ENCODE results near the gene MMAB. TPM values are rescaled to one million over a fixed set of nuclear protein-coding genes. Genes with fewer than 3 reads are reported as not detected.

MMAB gene
- total RNA-seq, 1 experiment from 2014 or later, result 24.3 TPM

- Histone ChIP-seq H3K27me3 (ENCODE audit: insufficient read depth, low read length) (no peaks in the 10 kb centered on the region), H2BK12ac (ENCODE audit: insufficient read length, low read depth, low read length) (no peak overlapping the region), H4K8ac (replicated peaks; ENCODE audit: insufficient read length, low read depth, low read length) (no peak overlapping the region), H3K27ac (ENCODE audit: insufficient read length, low read depth, low read length) (no peak overlapping the region), H3K4me2 (ENCODE audit: insufficient read depth, insufficient read length, low read length) (no peak overlapping the region), H3K23me2 (ENCODE audit: insufficient read length, low read depth, low read length, poor library complexity, severe bottlenecking) (no peaks in the 10 kb centered on the region), H3K79me2 (ENCODE audit: insufficient read depth, low read length) (no peaks in the 10 kb centered on the region), H2BK20ac (ENCODE audit: low read depth, low read length, poor library complexity, severe bottlenecking) (no peak overlapping the region), H3K79me1 (ENCODE audit: insufficient read depth, low read depth, low read length, poor library complexity, severe bottlenecking) (no peaks in the 10 kb centered on the region), H3K4ac (ENCODE audit: low read depth, low read length) (no peak overlapping the region), H2BK5ac (ENCODE audit: insufficient read length, low read length) (no peak overlapping the region), H3T11ph (ENCODE audit: low read length) (no peak overlapping the region), H3K14ac (ENCODE audit: insufficient read depth, low read length) (no peak overlapping the region; the same call in 1 of the 2 replicates), H3K18ac (ENCODE audit: insufficient read length, low read depth, low read length) (no peak overlapping the region), H3K56ac (ENCODE audit: insufficient read length, low read depth, low read length) (no peak overlapping the region), H2AK5ac (ENCODE audit: insufficient read length, low read length) (no peak overlapping the region), H3K9me3 (ENCODE audit: control insufficient read depth, low read depth, low read length) (no peaks in the 10 kb centered on the region), H2BK120ac (ENCODE audit: low read depth, low read length, poor library complexity, severe bottlenecking) (no peak overlapping the region), H4K20me1 (ENCODE audit: control insufficient read depth, insufficient read depth, insufficient read length) (no peaks in the 10 kb centered on the region), H4K5ac (ENCODE audit: insufficient read length, low read depth, low read length) (no peak overlapping the region), H4K91ac (ENCODE audit: insufficient read length, low read depth, low read length) (no peak overlapping the region), H3K9ac (ENCODE audit: extremely low read depth, insufficient read length, low read length) (no peak overlapping the region), H3K23ac (ENCODE audit: insufficient read length, low read depth, low read length) (no peak overlapping the region), H2AFZ (ENCODE audit: low read length) (no peak overlapping the region), H3K4me1 (ENCODE audit: insufficient read depth, low read length) (no peaks in the 10 kb centered on the region), H2BK15ac (ENCODE audit: low read depth, low read length) (no peak overlapping the region)
- no peaks in the 10 kb centered on the region for H3K27me3 Mint-ChIP-seq (ENCODE audit: low read depth)
- no peak overlapping the region for H3K4me3 Mint-ChIP-seq
- DNase-seq, result no peak
- no peak overlapping the region; a peak in 1 of 7 replicates for H3K27ac Mint-ChIP-seq
- whole genome bisulfite sequencing (ENCODE audit: extremely low coverage, insufficient read length, low lambda C conversion rate), result no CpG with 5 or more reads among the region's 16 CpGs
- H3K36me3 Mint-ChIP-seq (ENCODE audit: insufficient read depth in 1 of 3, low read depth in 3 of 3), result peaks cover 0 to 3% (median 0%) of the 10 kb centered on the region in 3 experiments; a peak in 2 of 7 replicates
- H3K9me3 Mint-ChIP-seq, result no peaks in the 10 kb centered on the region
- H3K4me1 Mint-ChIP-seq, result 0 out of 4 replicates have a peak, but pooled peaks cover 4 to 6% of the 10 kb centered on the region in 2 experiments
- TF ChIP-seq CTCF (conservative IDR thresholded peaks at IDR 0.05), result no peak
Measured at GRCh38 chr12:109538191-109538863, 35.0 kb downstream of the MMAB start.
